D721Med (cell line): Measurements from ENCODE around the gene UBE2I.

Experiments
- DNase-seq: peaks from one replicate; pipeline ENCODE4 v3.0.0; 2011; ENCODE audit warnings: low spot score; ENCODE audit not compliant: insufficient read length
- FAIRE-seq: peaks from 2 replicates; lab custom pipeline; 2011; peaks lifted over from hg19 to GRCh38; lab: Jason Lieb, UNC
- TF ChIP-seq, protein P1 (sequence below): IDR thresholded peaks from 2 replicates; pipeline ENCODE4 v1.5.1; 2012; ENCODE audit warnings: mild to moderate bottlenecking, control low read depth; ENCODE audit not compliant: insufficient read depth; ENCODE audit errors: missing control alignments

Gene UBE2I

DNA sequence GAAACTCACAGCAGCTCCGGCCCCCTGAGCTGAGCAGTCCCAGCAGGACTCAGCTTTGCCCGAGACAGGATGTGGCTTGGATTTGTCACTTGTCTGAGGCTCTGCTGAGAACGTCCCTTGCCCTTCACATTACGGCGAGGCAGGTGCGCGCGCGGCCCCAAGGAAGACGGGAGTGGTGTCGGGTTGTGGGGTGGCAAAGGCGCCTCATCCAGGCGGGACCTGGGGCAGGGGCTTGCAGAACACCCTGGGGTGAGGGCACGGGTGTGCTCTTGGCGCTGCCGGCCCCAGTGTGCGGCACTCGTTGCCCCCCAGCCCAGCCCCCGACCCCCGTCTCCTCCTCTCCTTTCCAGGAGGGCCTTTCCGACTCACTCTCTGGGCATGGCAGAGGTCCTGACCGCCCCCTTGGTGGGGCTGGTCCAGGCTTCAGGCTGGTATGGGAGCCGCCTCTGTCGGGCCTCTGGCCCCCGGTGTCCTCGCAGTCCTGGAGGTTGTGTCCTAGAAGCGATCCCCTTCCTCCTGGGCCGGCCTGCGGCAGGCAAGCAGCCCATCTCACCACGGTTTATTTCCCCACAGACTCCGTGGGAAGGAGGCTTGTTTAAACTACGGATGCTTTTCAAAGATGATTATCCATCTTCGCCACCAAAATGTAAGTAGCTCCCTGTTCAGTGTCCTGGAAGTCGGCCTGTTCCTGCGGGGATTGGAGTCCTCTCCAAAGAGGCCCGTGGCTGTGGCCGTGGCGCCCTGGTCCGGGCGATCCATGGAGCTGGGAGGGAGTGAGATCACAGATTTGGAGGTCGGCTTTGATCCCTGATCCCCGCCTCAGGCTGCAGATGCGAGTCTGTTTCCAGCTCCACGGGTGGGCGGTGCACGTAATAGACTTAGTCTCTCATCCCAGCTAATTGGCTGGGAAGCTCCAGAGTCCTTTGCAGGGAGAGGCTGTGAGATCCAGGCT, 5.9 kb downstream of the UBE2I start:
- no peak for DNase-seq
- TF ChIP-seq, protein P1, sequence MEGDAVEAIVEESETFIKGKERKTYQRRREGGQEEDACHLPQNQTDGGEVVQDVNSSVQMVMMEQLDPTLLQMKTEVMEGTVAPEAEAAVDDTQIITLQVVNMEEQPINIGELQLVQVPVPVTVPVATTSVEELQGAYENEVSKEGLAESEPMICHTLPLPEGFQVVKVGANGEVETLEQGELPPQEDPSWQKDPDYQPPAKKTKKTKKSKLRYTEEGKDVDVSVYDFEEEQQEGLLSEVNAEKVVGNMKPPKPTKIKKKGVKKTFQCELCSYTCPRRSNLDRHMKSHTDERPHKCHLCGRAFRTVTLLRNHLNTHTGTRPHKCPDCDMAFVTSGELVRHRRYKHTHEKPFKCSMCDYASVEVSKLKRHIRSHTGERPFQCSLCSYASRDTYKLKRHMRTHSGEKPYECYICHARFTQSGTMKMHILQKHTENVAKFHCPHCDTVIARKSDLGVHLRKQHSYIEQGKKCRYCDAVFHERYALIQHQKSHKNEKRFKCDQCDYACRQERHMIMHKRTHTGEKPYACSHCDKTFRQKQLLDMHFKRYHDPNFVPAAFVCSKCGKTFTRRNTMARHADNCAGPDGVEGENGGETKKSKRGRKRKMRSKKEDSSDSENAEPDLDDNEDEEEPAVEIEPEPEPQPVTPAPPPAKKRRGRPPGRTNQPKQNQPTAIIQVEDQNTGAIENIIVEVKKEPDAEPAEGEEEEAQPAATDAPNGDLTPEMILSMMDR = no peak
- no peak for FAIRE-seq

DNA sequence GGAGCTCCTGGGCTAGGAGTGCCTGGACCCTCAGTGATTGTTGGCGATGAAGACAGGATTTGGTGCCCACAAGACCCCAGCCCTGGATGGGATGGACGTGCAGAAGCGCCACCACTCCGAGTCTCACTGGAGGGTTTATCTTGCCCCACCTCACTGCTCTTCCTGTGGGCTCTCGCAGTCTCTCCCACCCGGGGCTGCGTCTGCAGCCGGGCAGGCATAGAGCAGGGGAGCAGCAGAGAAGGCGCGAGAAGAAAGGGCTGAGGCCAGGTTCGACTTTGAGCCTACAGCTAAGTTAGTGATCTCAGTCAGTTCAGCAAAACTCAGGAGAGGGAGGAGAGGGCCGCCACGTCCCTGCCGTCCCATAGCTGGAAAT, 6.6 kb downstream of the UBE2I start:
- FAIRE-seq (no peak), DNase-seq (no peak)
- TF ChIP-seq, protein P1 = no peak

DNA sequence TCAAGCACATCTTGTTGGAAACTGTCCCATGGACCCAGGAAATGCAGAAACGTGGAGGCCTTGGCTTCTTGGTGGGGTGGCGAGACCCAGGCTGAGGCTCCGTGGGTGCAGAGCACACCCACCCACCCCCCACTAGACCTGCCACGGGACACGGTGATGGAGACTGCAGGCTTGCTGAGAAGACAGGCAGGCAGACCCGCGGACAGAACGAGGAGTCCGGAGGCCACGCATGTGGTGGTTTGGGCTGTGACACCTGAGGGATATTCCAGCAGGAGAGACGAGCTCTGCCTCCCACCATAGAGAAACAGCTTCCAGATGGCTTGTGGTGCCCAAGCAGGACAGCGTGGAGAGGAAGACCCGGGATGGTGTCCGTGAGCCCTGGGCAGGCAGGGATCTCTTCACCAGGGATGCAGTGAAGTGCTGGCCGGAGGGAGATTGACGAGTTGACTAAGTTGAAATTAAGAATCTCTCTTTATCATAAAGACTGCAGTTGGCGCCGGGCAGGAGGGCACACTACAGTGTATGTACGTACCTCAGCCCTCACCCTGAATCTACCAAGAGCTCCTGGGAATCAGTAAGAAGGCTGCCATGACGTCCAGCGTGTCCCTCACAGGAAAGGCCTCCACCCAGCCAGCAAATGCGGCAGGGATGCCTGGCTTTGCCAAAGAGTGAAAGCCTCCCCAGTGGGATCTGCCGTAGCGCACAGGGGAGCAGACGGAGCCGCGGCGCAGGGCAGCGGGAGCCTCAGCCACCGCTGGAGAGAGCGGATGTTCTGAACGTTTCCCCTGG, 8.2 kb downstream of the UBE2I start:
- DNase-seq (no peak), FAIRE-seq (no peak)
- TF ChIP-seq, protein P1 = no peak

DNA sequence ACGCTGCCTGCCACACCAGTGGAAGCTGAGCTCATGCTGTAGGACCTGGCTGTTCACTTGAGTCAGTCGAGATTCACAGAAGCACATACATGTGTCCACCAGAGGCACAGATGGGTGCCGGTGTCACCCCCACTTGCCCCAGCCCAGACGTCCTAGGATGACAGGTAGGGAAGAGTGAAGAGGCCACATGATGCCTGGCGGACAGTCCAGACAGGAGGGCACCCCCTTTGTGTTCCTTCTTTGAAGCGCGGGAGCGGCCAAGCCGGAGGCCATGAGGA, 8.8 kb downstream of the UBE2I start:
- DNase-seq (no peak), FAIRE-seq (no peak)
- TF ChIP-seq, protein P1 = no peak

DNA sequence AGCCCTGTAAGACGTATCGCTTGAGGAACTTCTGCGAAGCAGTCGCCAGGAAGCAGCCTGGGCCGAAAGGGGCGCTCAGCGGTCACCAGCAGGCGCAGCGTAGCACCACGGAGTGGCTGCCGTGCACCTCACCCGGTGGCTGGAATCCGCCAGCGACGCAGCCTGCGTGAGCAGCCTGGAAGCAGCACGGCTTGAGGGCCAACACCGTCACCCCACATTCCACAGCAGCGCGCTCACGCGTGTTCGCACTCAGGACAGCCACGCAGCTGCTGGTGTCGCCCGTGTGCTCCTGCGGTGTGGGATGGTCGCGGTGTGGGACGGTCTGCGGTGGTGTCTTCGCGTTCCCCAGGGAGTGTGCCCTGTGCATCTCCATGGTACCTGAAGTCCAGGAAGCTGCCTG, 9.6 kb downstream of the UBE2I start:
- FAIRE-seq (no peak), DNase-seq (no peak)
- TF ChIP-seq, protein P1 = no peak

DNA sequence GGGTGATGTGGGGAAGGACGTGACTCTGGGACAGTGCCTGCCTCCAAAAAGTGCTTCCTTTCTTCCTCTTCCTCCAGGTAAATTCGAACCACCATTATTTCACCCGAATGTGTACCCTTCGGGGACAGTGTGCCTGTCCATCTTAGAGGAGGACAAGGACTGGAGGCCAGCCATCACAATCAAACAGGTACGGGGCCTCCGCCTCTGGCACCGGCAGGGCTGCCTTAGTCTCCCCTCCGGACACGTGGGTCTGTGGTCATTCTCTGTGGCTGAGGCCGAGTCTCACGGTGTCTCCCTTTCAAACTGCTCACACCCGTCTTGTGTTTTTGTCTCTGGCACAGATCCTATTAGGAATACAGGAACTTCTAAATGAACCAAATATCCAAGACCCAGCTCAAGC, 10.7 kb downstream of the UBE2I start:
- TF ChIP-seq, protein P1 = no peak
- DNase-seq (no peak), FAIRE-seq (no peak)
